Testis (tissue), 3 donors: ENCODE measurements around the gene RFLNA. TPM values are rescaled to one million over a fixed set of nuclear protein-coding genes. Genes with fewer than 3 reads are reported as not detected.

Experiments used
- DNase-seq: peaks from one replicate; pipeline ENCODE4 v3.0.0-alpha.2; 2019
- H3K27ac ChIP-seq, 2 donors: fragments of 200-600 bp; sonication (generic); one replicate each; pipeline ENCODE4 v1.5.1; 2019
- H3K27me3 ChIP-seq: fragments of 200-600 bp; sonication (generic); one replicate; pipeline ENCODE4 v1.5.1; 2019
- H3K36me3 ChIP-seq: fragments of 200-600 bp; sonication (generic); one replicate; pipeline ENCODE4 v1.5.1; 2017; ENCODE audit warnings: low read depth; ENCODE audit errors: missing control alignments
- H3K4me1 ChIP-seq: fragments of 200-600 bp; sonication (generic); one replicate; pipeline ENCODE4 v1.5.1; 2019
- H3K4me3 ChIP-seq, 2 donors: fragments of 200-600 bp; sonication (generic); one replicate each; pipeline ENCODE4 v1.5.1; 2017 to 2019
- H3K9me3 ChIP-seq: fragments of 200-600 bp; sonication (generic); one replicate; pipeline ENCODE4 v1.5.1; 2017
- CTCF ChIP-seq, 3 experiments: fragments of 450-650 bp in 2 of 3; fragments of 200-600 bp in 1 of 3; sonication (generic) in 1 of 3; IDR thresholded peaks; one replicate each; pipeline ENCODE4 v1.5.1; 2016 to 2019; ENCODE audit warnings: antibody characterized with exemption in 3 of 3, mild to moderate bottlenecking in 2 of 3, moderate library complexity in 1 of 3
- POLR2A ChIP-seq: fragments of 450-650 bp; IDR thresholded peaks from one replicate; pipeline ENCODE4 v1.6.1; 2017; ENCODE audit warnings: antibody characterized with exemption, mild to moderate bottlenecking, moderate library complexity
- WGBS, 2 donors: methylation state at CpG; one replicate each; pipeline ENCODE4 v1.1.5; 2018; 5-methylcytosine and 5-hydroxymethylcytosine counted together
- intact Hi-C: fragments of 100-400 bp; cut with DNase I; formaldehyde crosslinking; loops from one replicate; pipeline ENCODE4 v1.15.1; 2023; ENCODE audit warnings: low total_unique reads
- polyA plus RNA-seq: library from polyadenylated mRNA; stranded (reverse); fragments of 350-450 nt; fragmentation: Illumina TruSeq; extraction: RNeasy Lipid Tissue Mini Kit (QIAGEN cat#74804); gene quantifications from one replicate; pipeline ENCODE4 v1.2.3, GENCODE V29; 2014; ENCODE audit warnings: low read depth, low replicate concordance; ENCODE audit not compliant: insufficient read depth
- total RNA-seq, 2 donors: library from RNA; depleted of rRNA; stranded (reverse); fragments of >200 nt; gene quantifications; one replicate each; pipeline ENCODE4 v1.2.3, GENCODE V29; 2016

The RFLNA gene
- total and polyA plus RNA-seq, 3 donors from 2014 or later = 0.31 to 0.80 (median 0.68) TPM

GRCh38 chr12:124286414-124286813, 8.5 kb upstream of the RFLNA start:
- intact Hi-C loops = no loop called here
- no peaks in the 10 kb centered on the region for H3K4me1 ChIP-seq
- TF ChIP-seq CTCF (IDR thresholded peaks at IDR 0.05) (no peak), POLR2A (no peak)
- 86% methylated on average over 8 of the region's 8 CpGs for WGBS, 2 donors
- H3K27me3 ChIP-seq = no peaks in the 10 kb centered on the region
- no peak for DNase-seq
- no peaks in the 10 kb centered on the region for H3K36me3 ChIP-seq
- H3K27ac ChIP-seq = no peak overlapping the region
- no peak overlapping the region for H3K4me3 ChIP-seq
- H3K9me3 ChIP-seq = no peaks in the 10 kb centered on the region

- TF ChIP-seq CTCF (IDR thresholded peaks at IDR 0.05) (no peak), POLR2A (no peak)
- Histone ChIP-seq H3K9me3 (no peaks in the 10 kb centered on the region), H3K27me3 (no peaks in the 10 kb centered on the region), H3K36me3 (no peaks in the 10 kb centered on the region), H3K4me1 (no peaks in the 10 kb centered on the region), H3K27ac (no peak overlapping the region), H3K4me3 (no peak overlapping the region)
- DNase-seq = no peak
- WGBS, 2 donors = 77 to 91% methylated on average over 7 of the region's 7 CpGs
- intact Hi-C loops = no loop called here
Observed at GRCh38 chr12:124286971-124287370, 7.9 kb upstream of the RFLNA start.

GRCh38 chr12:124289634-124290600, 5.0 kb upstream of the RFLNA start:
- Histone ChIP-seq H3K36me3 (no peaks in the 10 kb centered on the region), H3K4me1 (no peaks in the 10 kb centered on the region), H3K27me3 (no peaks in the 10 kb centered on the region), H3K9me3 (no peaks in the 10 kb centered on the region), H3K27ac (no peak overlapping the region), H3K4me3 (no peak overlapping the region)
- TF ChIP-seq POLR2A = no peak
- no peak for TF ChIP-seq CTCF (IDR thresholded peaks at IDR 0.05)
- DNase-seq = no peak
- 66 to 72% methylated on average over 21 of the region's 21 CpGs for WGBS, 2 donors
- intact Hi-C loops = no loop called here

GRCh38 chr12:124292385-124292784, 2.5 kb upstream of the RFLNA start:
- H3K36me3 ChIP-seq = no peaks in the 10 kb centered on the region
- TF ChIP-seq POLR2A (no peak), CTCF (IDR thresholded peaks at IDR 0.05) (no peak)
- H3K9me3 ChIP-seq = no peaks in the 10 kb centered on the region
- intact Hi-C loops = no loop called here
- H3K4me1 ChIP-seq = no peaks in the 10 kb centered on the region
- H3K27me3 ChIP-seq = no peaks in the 10 kb centered on the region
- H3K27ac ChIP-seq = no peak overlapping the region
- WGBS, 2 donors = 83 to 87% methylated on average over 6 of the region's 6 CpGs
- no peak for DNase-seq
- H3K4me3 ChIP-seq = no peak overlapping the region
